Measurements from ENCODE around the gene HOXB7. TPM values are rescaled to one million over a fixed set of nuclear protein-coding genes. Genes with fewer than 3 reads are reported as not detected.

HOXB7 gene
- total and polyA plus RNA-seq, 2 of the 13 experiments (the other 11 are each of a cell fraction or from before 2014, with no cell fraction given): 0.04 TPM; not detected in 1

- TF ChIP-seq ZNF280D (CRISPR knock-in tag; IDR thresholded peaks at IDR 0.05) (no peak), ZNF558 (CRISPR knock-in tag; IDR thresholded peaks at IDR 0.05; ENCODE audit: borderline replicate concordance) (no peak), MIER3 (CRISPR knock-in tag; IDR thresholded peaks at IDR 0.05; ENCODE audit: borderline replicate concordance) (no peak), FLYWCH1 (CRISPR knock-in tag; IDR thresholded peaks at IDR 0.05) (no peak), SMC3 (IDR thresholded peaks at IDR 0.05; ENCODE audit: low read length) (peak; percentile 42; the same call in 1 of the 2 replicates), HMGXB4 (CRISPR knock-in tag; IDR thresholded peaks at IDR 0.05; ENCODE audit: borderline replicate concordance in 1 of 2, low read depth in 1 of 2) (0 out of 4 replicates have a peak, but pooled peaks of 1 of the 2 experiments have one; percentile 62), ZNF75D (CRISPR knock-in tag; IDR thresholded peaks at IDR 0.05; ENCODE audit: borderline replicate concordance) (no peak), RBM39 (IDR thresholded peaks at IDR 0.05; ENCODE audit: low read depth, low read length, poor library complexity, severe bottlenecking) (peak; percentile 65), TFDP2 (CRISPR knock-in tag; IDR thresholded peaks at IDR 0.05) (0 out of 2 replicates have a peak, but pooled peaks have one; percentile 33), FOXO1 (CRISPR knock-in tag; IDR thresholded peaks at IDR 0.05) (peak; percentile 42; the same call in 1 of the 2 replicates), MED13 (CRISPR knock-in tag; IDR thresholded peaks at IDR 0.05) (no peak), ATF4 (CRISPR knock-in tag; IDR thresholded peaks at IDR 0.05) (no peak), CTCF (CRISPR knock-in tag; IDR thresholded peaks at IDR 0.05) (peak; percentile 92), ZNF567 (CRISPR knock-in tag; IDR thresholded peaks at IDR 0.05; ENCODE audit: borderline replicate concordance) (no peak), HNRNPLL (IDR thresholded peaks at IDR 0.05; ENCODE audit: low read depth, low read length, poor library complexity, severe bottlenecking) (peak; percentile 12), EZH2 (conservative IDR thresholded peaks at IDR 0.05; ENCODE audit: low read depth, low read length) (peak; percentile 99), ZFP36 (IDR thresholded peaks at IDR 0.05; ENCODE audit: borderline replicate concordance, low read depth, low read length, partially characterized antibody) (peak; percentile 39), NFKB2 (CRISPR knock-in tag; IDR thresholded peaks at IDR 0.05; ENCODE audit: borderline replicate concordance) (peak; percentile 29; the same call in 1 of the 2 replicates)
Measured at GRCh38 chr17:48593840-48594537, 16.8 kb downstream of the HOXB7 start (continued).

Measured in HepG2 (cell line).